IMR-90 (cell line): ENCODE results near the gene PKDCC. TPM values are rescaled to one million over a fixed set of nuclear protein-coding genes. Genes with fewer than 3 reads are reported as not detected.

Source experiments
- ATAC-seq: fragments of 200-7000 bp; cut with Tn5 transposase; 2 replicates; pipeline ENCODE4 v1.9.1; 2020; ENCODE audit warnings: low read depth, mild to moderate bottlenecking, moderate library complexity
- BruUV-seq: library from RNA; stranded (reverse); fragments of 400-500 nt; replicated peaks from 2 replicates; lab custom pipeline; 2021; lab: Mats Ljungman, UMichigan
- CTCF ChIA-PET: fragments of 300-600 bp; formaldehyde crosslinking; extraction: SDS; loops from one replicate; lab custom pipeline; 2021; ENCODE audit warnings: antibody characterized with exemption; lab: Yijun Ruan, JAX
- POLR2A ChIA-PET: fragments of 300-600 bp; sonication (Branson Sonifier 250); formaldehyde crosslinking; loops from one replicate; lab custom pipeline; 2022; ENCODE audit warnings: antibody characterized with exemption; ENCODE audit not compliant: unreplicated experiment; lab: Charles Lee
- DNase-seq: peaks from one replicate; pipeline ENCODE4 v3.0.0; 2013
- H2AFZ ChIP-seq: replicated peaks from 2 replicates; pipeline ENCODE3; 2013; ENCODE audit warnings: low read length, mild to moderate bottlenecking; ENCODE audit not compliant: poor library complexity
- H2AK5ac ChIP-seq: 2 replicates; pipeline ENCODE4 v1.6.1; 2013; ENCODE audit warnings: low read depth, low read length, inconsistent platforms
- H2AK9ac ChIP-seq: replicated peaks from 2 replicates; pipeline ENCODE3; 2013; ENCODE audit warnings: mild to moderate bottlenecking, low read depth, low read length, moderate library complexity; ENCODE audit not compliant: poor library complexity
- H2BK120ac ChIP-seq: 2 replicates; pipeline ENCODE4 v1.6.1; 2013; ENCODE audit warnings: low read depth, low read length, inconsistent platforms
- H2BK15ac ChIP-seq: 3 replicates; pipeline ENCODE4 v1.6.1; 2013; ENCODE audit warnings: low read depth, low read length, inconsistent platforms
- H2BK20ac ChIP-seq: 2 replicates; pipeline ENCODE4 v1.6.1; 2013; ENCODE audit warnings: low read depth, mild to moderate bottlenecking, inconsistent platforms, low read length, moderate library complexity
- H2BK5ac ChIP-seq: 2 replicates; pipeline ENCODE4 v1.6.1; 2013; ENCODE audit warnings: mild to moderate bottlenecking, low read depth, low read length, inconsistent platforms; ENCODE audit not compliant: poor library complexity, severe bottlenecking
- H3K14ac ChIP-seq: replicated peaks from 2 replicates; pipeline ENCODE4 v1.6.1; 2013; ENCODE audit warnings: low read depth, low read length, inconsistent platforms
- H3K18ac ChIP-seq: 2 replicates; pipeline ENCODE4 v1.6.1; 2013; ENCODE audit warnings: low read depth, low read length, control low read depth
- H3K23ac ChIP-seq: 2 replicates; pipeline ENCODE4 v1.6.1; 2013; ENCODE audit warnings: low read depth, low read length, inconsistent platforms
- H3K27ac ChIP-seq: 2 replicates; pipeline ENCODE4 v1.5.1; 2013; ENCODE audit warnings: mild to moderate bottlenecking, control low read depth, low read length; ENCODE audit not compliant: insufficient read depth
- H3K27me3 ChIP-seq: 2 replicates; pipeline ENCODE4 v1.6.1; 2013; ENCODE audit warnings: low read length; ENCODE audit not compliant: control insufficient read depth, insufficient read depth
- H3K36me3 ChIP-seq: 2 replicates; pipeline ENCODE4 v1.6.1; 2013; ENCODE audit warnings: low read length, mixed read lengths; ENCODE audit not compliant: control insufficient read depth, insufficient read depth
- H3K4ac ChIP-seq: 2 replicates; pipeline ENCODE4 v1.6.1; 2013; ENCODE audit warnings: low read depth, low read length, inconsistent platforms
- H3K4me1 ChIP-seq: 2 replicates; pipeline ENCODE4 v1.6.1; 2013; ENCODE audit warnings: low read length, mixed read lengths; ENCODE audit not compliant: control insufficient read depth, insufficient read depth
- H3K4me2 ChIP-seq: 2 replicates; pipeline ENCODE4 v1.6.1; 2013; ENCODE audit warnings: low read depth, mild to moderate bottlenecking, control low read depth, low read length, moderate library complexity
- H3K4me3 ChIP-seq: 2 replicates; pipeline ENCODE4 v1.5.1; 2013; ENCODE audit warnings: low read depth, mild to moderate bottlenecking, control low read depth, low read length, moderate library complexity; ENCODE audit not compliant: insufficient read depth
- H3K56ac ChIP-seq: 2 replicates; pipeline ENCODE4 v1.6.1; 2013; ENCODE audit warnings: low read length, inconsistent platforms; ENCODE audit not compliant: insufficient read depth; ENCODE audit errors: extremely low read depth
- H3K79me1 ChIP-seq, 2 experiments: 2 replicates each; pipeline ENCODE4 v1.6.1; 2013; ENCODE audit warnings: low read length in 2 of 2, inconsistent platforms in 1 of 2, low read depth in 1 of 2
- H3K9ac ChIP-seq: 2 replicates; pipeline ENCODE4 v1.6.1; 2013; ENCODE audit warnings: low read depth, low read length, control low read depth
- H3K9me1 ChIP-seq: 2 replicates; pipeline ENCODE4 v1.6.1; 2013; ENCODE audit warnings: low read length, inconsistent platforms; ENCODE audit not compliant: insufficient read depth
- H3K9me3 ChIP-seq: 2 replicates; pipeline ENCODE4 v1.6.1; 2013; ENCODE audit warnings: low read length; ENCODE audit not compliant: control insufficient read depth, insufficient read depth
- H4K20me1 ChIP-seq: 2 replicates; pipeline ENCODE4 v1.6.1; 2013; ENCODE audit warnings: low read length, inconsistent platforms; ENCODE audit not compliant: insufficient read depth
- H4K5ac ChIP-seq: 2 replicates; pipeline ENCODE4 v1.6.1; 2013; ENCODE audit warnings: mild to moderate bottlenecking, low read depth, low read length, control low read depth
- H4K8ac ChIP-seq, 2 experiments: 2 replicates each; pipeline ENCODE4 v1.6.1; 2013; ENCODE audit warnings: low read depth in 2 of 2, low read length in 2 of 2, control low read depth in 1 of 2, inconsistent platforms in 1 of 2
- H4K91ac ChIP-seq: 2 replicates; pipeline ENCODE4 v1.6.1; 2013; ENCODE audit warnings: low read depth, low read length, inconsistent platforms; ENCODE audit not compliant: insufficient read depth
- BHLHE40 ChIP-seq: fragments of 150-350 bp; IDR thresholded peaks from 2 replicates; pipeline ENCODE4 v1.6.1; 2016; ENCODE audit warnings: mild to moderate bottlenecking, low read depth, low read length
- CTCF ChIP-seq: conservative IDR thresholded peaks from 2 replicates; pipeline ENCODE4 v1.5.1; 2012; ENCODE audit warnings: mild to moderate bottlenecking, low read depth, low read length, improper control_type of control experiment
- ELK1 ChIP-seq: fragments of 150-350 bp; IDR thresholded peaks from 2 replicates; pipeline ENCODE4 v1.6.1; 2016; ENCODE audit warnings: low read depth, mild to moderate bottlenecking, low read length, moderate library complexity, borderline replicate concordance
- FOS ChIP-seq: fragments of 150-350 bp; IDR thresholded peaks from 2 replicates; pipeline ENCODE4 v1.6.1; 2016; ENCODE audit warnings: low read depth, low read length
- MAFK ChIP-seq: IDR thresholded peaks from 2 replicates; pipeline ENCODE4 v1.6.1; 2012; ENCODE audit warnings: low read depth, low read length, improper control_type of control experiment
- MXI1 ChIP-seq: IDR thresholded peaks from 2 replicates; pipeline ENCODE4 v1.6.1; 2012; ENCODE audit warnings: low read depth, mild to moderate bottlenecking, low read length, moderate library complexity, borderline replicate concordance
- NFE2L2 ChIP-seq: fragments of 150-350 bp; IDR thresholded peaks from 2 replicates; pipeline ENCODE4 v1.6.1; 2016; ENCODE audit warnings: low read depth, mild to moderate bottlenecking, low read length
- POLR2A ChIP-seq: IDR thresholded peaks from 2 replicates; pipeline ENCODE4 v1.6.1; 2012; ENCODE audit warnings: mild to moderate bottlenecking, low read depth, low read length
- RCOR1 ChIP-seq: IDR thresholded peaks from 2 replicates; pipeline ENCODE4 v1.6.1; 2012; ENCODE audit warnings: mild to moderate bottlenecking, low read length, improper control_type of control experiment; ENCODE audit not compliant: insufficient replicate concordance
- RFX5 ChIP-seq: IDR thresholded peaks from 2 replicates; pipeline ENCODE4 v1.8.0; 2012; ENCODE audit warnings: low read depth, mild to moderate bottlenecking, low read length, moderate library complexity
- SMC3 ChIP-seq: fragments of 150-350 bp; IDR thresholded peaks from 2 replicates; pipeline ENCODE4 v1.6.1; 2016; ENCODE audit warnings: low read depth, mild to moderate bottlenecking, antibody characterized with exemption, low read length, moderate library complexity
- WGBS, 2 experiments: methylation state at CpG; one replicate each; pipeline versions ENCODE4 v1.1.5 to v1.1.7; 2013; ENCODE audit warnings: missing lambda C conversion rate in 2 of 2; ENCODE audit not compliant: insufficient read length in 1 of 2; ENCODE audit errors: extremely low coverage in 2 of 2; 5-methylcytosine and 5-hydroxymethylcytosine counted together
- dilution Hi-C: fragments of 300-500 bp; cut with HindIII; formaldehyde crosslinking; loops from one replicate; pipeline ENCODE4 v1.14.3; 2018; ENCODE audit warnings: low sequenced_read_pairs; ENCODE audit not compliant: unreplicated experiment
- in situ Hi-C: fragments of 300-500 bp; cut with MboI; formaldehyde crosslinking; loops from 3 replicates; pipeline ENCODE4 v1.14.3; 2019; ENCODE audit warnings: low sequenced_read_pairs, inconsistent platforms, mixed read lengths
- intact Hi-C: fragments of 100-400 bp; cut with micrococcal nuclease; formaldehyde crosslinking; loops from 2 replicates; pipeline ENCODE4 v1.10.0; 2022
- polyA plus RNA-seq, 3 experiments: library from polyadenylated mRNA; depleted of rRNA; stranded (reverse); fragments of >200 nt; gene quantifications; 2 replicates each; pipeline ENCODE4 v1.2.3, GENCODE V29; 2012; ENCODE audit warnings: low replicate concordance in 1 of 3
- total RNA-seq: library from RNA; depleted of rRNA; stranded (reverse); fragments of >200 nt; gene quantifications from 2 replicates; pipeline ENCODE4 v1.2.3, GENCODE V29; 2012

The PKDCC gene
- total and polyA plus RNA-seq, 2 of the 4 experiments (the other 2 are of a cell fraction) = 55.6 to 95.7 TPM

DNA sequence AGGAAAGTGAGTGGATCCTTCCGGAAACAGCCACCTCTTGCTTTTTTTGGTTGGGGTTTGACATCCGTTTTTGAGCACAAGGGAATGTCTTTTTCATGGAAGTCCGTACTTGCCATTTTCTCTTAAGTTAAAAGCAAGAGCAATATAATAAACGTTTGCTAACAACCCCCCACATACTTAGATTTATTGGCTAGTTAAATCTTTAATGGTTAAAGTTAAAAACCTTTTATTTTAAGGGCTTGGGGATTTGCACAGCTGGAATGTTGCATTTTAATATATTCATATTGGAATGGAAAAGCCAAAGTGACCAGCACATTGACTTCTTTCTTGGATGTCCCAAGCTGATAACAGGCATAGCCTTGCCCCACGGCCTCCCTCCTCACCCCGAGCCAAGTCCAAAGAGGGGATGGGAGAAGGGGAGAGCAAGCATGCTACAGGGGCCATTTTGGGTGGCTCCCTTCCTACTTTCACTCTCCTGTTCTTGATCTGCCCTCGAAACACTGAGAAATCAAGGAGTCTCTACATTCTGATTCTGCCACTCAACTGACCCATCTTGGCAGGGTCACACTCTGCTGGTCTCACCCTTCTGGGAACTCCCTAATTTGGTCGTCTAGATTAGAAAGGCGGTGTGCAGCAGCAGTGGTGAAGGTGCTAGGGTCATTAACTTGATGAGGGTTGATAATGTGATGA, 48.1 kb upstream of the PKDCC start:
- Histone ChIP-seq H3K27me3 (peaks cover 31% of the 10 kb centered on the region), H3K27ac (no peak overlapping the region), H3K9me1 (no peaks in the 10 kb centered on the region), H4K8ac (no peak overlapping the region), H2BK5ac (no peak overlapping the region), H2BK15ac (no peak overlapping the region), H4K5ac (no peak overlapping the region), H4K20me1 (no peaks in the 10 kb centered on the region), H3K79me1 (no peaks in the 10 kb centered on the region), H4K91ac (no peak overlapping the region), H2BK120ac (no peak overlapping the region), H2AFZ (no peak overlapping the region), H3K4me3 (no peak overlapping the region), H2AK9ac (no peak overlapping the region), H3K4me1 (no peaks in the 10 kb centered on the region), H3K36me3 (no peaks in the 10 kb centered on the region), H3K56ac (no peak overlapping the region), H3K4ac (no peak overlapping the region), H3K9me3 (peaks cover 6% of the 10 kb centered on the region; the same call in 1 of the 2 replicates), H3K9ac (no peak overlapping the region), H3K14ac (no peak overlapping the region), H2AK5ac (no peak overlapping the region), H3K18ac (no peak overlapping the region), H3K23ac (no peak overlapping the region), H2BK20ac (no peak overlapping the region), H3K4me2 (no peak overlapping the region)
- TF ChIP-seq POLR2A = no peak
- no peak for TF ChIP-seq NFE2L2
- TF ChIP-seq MXI1 = no peak
- no peak for TF ChIP-seq RFX5
- no peak for TF ChIP-seq ELK1
- TF ChIP-seq RCOR1 = no peak
- TF ChIP-seq CTCF = no peak
- TF ChIP-seq BHLHE40 = no peak
- TF ChIP-seq FOS = no peak
- no peak for TF ChIP-seq MAFK
- no peak for TF ChIP-seq SMC3
- DNase-seq (no peak), ATAC-seq (no peak)
- POLR2A ChIA-PET = no interaction called here
- dilution Hi-C loops (no loop called here), intact Hi-C loops (no loop called here), in situ Hi-C loops (no loop called here)
- WGBS, 2 experiments = 100% methylated on average over 1 of the region's 9 CpGs; no CpG with 5 or more reads in 1 of the 2 experiments
- CTCF ChIA-PET = no interaction called here
- BruUV-seq = no TSS peak
